ENCODE data around the gene CCDC154.

DNA sequence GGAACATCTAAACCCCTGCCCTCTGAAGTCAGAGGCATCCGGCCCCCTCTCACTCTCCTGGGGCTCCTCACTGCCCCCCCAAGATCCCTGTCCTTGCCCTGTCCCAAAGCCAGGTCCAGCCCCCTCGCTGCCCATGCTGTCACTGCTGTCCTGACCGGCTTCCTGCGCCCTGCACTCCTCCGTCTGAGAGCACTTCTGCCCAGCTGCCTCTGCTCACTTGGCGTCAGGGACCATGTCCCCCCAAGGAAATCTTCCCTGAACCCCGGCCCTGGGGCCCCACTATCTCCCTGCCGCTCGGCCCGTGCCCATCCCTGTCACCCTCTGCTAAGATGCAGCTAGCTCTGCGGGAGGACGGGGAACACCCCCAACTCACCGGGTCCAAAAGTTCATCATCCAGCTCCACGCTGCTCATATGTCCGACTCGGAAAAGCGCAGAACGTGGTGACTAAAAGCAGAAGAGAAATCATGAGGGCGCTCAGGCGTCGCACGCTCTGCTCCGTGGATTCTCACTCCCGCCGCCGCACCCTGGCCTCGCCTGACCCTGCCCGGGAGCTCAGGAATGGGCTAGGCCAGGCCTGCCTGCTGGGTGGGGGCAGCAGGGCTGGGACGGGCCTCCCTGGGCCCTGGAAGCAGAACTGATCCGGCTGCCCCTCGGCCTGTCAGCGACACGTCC, 20.7 kb upstream of the CCDC154 start:
- TF ChIP-seq ZNF292 (tag by site-specific recombination; IDR thresholded peaks at IDR 0.05; ENCODE audit: borderline replicate concordance, low read depth): no peak
- TF ChIP-seq ZNF133 (tag by site-specific recombination; IDR thresholded peaks at IDR 0.05): no peak
- no peak for TF ChIP-seq ZNF747 (tag by site-specific recombination; IDR thresholded peaks at IDR 0.05)
- TF ChIP-seq, protein P1, sequence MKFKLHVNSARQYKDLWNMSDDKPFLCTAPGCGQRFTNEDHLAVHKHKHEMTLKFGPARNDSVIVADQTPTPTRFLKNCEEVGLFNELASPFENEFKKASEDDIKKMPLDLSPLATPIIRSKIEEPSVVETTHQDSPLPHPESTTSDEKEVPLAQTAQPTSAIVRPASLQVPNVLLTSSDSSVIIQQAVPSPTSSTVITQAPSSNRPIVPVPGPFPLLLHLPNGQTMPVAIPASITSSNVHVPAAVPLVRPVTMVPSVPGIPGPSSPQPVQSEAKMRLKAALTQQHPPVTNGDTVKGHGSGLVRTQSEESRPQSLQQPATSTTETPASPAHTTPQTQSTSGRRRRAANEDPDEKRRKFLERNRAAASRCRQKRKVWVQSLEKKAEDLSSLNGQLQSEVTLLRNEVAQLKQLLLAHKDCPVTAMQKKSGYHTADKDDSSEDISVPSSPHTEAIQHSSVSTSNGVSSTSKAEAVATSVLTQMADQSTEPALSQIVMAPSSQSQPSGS (tag by site-specific recombination; IDR thresholded peaks at IDR 0.05; ENCODE audit: low read depth): no peak
- TF ChIP-seq, protein P2, sequence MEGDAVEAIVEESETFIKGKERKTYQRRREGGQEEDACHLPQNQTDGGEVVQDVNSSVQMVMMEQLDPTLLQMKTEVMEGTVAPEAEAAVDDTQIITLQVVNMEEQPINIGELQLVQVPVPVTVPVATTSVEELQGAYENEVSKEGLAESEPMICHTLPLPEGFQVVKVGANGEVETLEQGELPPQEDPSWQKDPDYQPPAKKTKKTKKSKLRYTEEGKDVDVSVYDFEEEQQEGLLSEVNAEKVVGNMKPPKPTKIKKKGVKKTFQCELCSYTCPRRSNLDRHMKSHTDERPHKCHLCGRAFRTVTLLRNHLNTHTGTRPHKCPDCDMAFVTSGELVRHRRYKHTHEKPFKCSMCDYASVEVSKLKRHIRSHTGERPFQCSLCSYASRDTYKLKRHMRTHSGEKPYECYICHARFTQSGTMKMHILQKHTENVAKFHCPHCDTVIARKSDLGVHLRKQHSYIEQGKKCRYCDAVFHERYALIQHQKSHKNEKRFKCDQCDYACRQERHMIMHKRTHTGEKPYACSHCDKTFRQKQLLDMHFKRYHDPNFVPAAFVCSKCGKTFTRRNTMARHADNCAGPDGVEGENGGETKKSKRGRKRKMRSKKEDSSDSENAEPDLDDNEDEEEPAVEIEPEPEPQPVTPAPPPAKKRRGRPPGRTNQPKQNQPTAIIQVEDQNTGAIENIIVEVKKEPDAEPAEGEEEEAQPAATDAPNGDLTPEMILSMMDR (tag by site-specific recombination; IDR thresholded peaks at IDR 0.05): no peak
- no peak for TF ChIP-seq ZNF174 (tag by site-specific recombination; IDR thresholded peaks at IDR 0.05)
- no peak for TF ChIP-seq MZF1 (tag by site-specific recombination; IDR thresholded peaks at IDR 0.05; ENCODE audit: borderline replicate concordance)
- TF ChIP-seq ZNF221 (tag by site-specific recombination; IDR thresholded peaks at IDR 0.05; ENCODE audit: borderline replicate concordance): no peak
- TF ChIP-seq, protein P3, sequence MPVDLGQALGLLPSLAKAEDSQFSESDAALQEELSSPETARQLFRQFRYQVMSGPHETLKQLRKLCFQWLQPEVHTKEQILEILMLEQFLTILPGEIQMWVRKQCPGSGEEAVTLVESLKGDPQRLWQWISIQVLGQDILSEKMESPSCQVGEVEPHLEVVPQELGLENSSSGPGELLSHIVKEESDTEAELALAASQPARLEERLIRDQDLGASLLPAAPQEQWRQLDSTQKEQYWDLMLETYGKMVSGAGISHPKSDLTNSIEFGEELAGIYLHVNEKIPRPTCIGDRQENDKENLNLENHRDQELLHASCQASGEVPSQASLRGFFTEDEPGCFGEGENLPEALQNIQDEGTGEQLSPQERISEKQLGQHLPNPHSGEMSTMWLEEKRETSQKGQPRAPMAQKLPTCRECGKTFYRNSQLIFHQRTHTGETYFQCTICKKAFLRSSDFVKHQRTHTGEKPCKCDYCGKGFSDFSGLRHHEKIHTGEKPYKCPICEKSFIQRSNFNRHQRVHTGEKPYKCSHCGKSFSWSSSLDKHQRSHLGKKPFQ (tag by site-specific recombination; IDR thresholded peaks at IDR 0.05): no peak
- no peak for TF ChIP-seq HOXC10 (CRISPR knock-in tag; IDR thresholded peaks at IDR 0.05)
- no peak for TF ChIP-seq ZNF114 (tag by site-specific recombination; IDR thresholded peaks at IDR 0.05)
- TF ChIP-seq ZIC2 (tag by site-specific recombination; IDR thresholded peaks at IDR 0.05): no peak
- no peak for TF ChIP-seq GLIS2 (tag by site-specific recombination; IDR thresholded peaks at IDR 0.05)

All from HEK293 (cell line).